Activated CD8-positive, alpha-beta memory T cell treated with anti-CD3 and anti-CD28 coated beads for 36 hours (primary cell): ENCODE data around the gene HDAC4. TPM values are rescaled to one million over a fixed set of nuclear protein-coding genes. Genes with fewer than 3 reads are reported as not detected.

Source experiments
- CTCF ChIA-PET: fragments of 350-600 bp; sonication (Branson Sonifier 250); formaldehyde crosslinking; loops from one replicate; lab custom pipeline; 2021; ENCODE audit warnings: antibody characterized with exemption; lab: Charles Lee
- POLR2A ChIA-PET: fragments of 350-600 bp; sonication (Branson Sonifier 250); formaldehyde crosslinking; loops from one replicate; lab custom pipeline; 2021; ENCODE audit warnings: antibody characterized with exemption; lab: Charles Lee
- total RNA-seq, 2 experiments: library from RNA; stranded (reverse); gene quantifications; one replicate each; pipeline ENCODE4 v1.2.3, GENCODE V29; 2021

HDAC4 gene
- total RNA-seq, 2 experiments from 2014 or later: 19.7 to 23.5 TPM

- CTCF ChIA-PET: no interaction called here
- POLR2A ChIA-PET: no interaction called here
Observed at GRCh38 chr2:239341840-239342239, 59.0 kb downstream of the HDAC4 start.

- CTCF ChIA-PET: no interaction called here
- POLR2A ChIA-PET: no interaction called here
Observed at GRCh38 chr2:239341146-239341732, 59.6 kb downstream of the HDAC4 start.

GRCh38 chr2:239339726-239340601 lies 60.9 kb downstream of the HDAC4 start:
- ChIA-PET CTCF (no interaction called here), POLR2A (no interaction called here)

DNA sequence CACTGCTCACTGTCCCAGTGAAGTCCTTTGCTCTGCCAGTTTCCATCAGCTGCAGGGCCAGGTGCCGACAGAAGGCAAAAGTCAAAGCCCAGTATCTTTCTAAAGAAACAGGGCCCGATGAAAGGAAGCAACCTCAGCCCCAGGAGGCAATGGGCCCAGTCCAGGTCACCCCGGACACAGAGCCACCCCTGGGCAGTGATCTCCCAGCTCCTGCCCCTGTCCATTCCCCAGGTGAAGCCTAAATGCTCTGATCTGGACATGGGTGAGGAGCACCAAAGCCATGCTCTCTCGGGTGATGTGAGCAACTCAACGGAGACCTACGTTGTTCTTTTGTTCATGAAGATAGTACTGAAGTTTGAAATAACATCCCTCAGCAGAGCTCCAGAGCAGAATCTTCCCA lies 61.6 kb downstream of the HDAC4 start:
- POLR2A ChIA-PET: no interaction called here
- CTCF ChIA-PET: interaction anchor here (1.3 kb wide), 1 partner anchor 30 kb away, joined by 3 read pairs; no protein-coding TSS in a partner anchor

GRCh38 chr2:239337877-239338484 lies 62.8 kb downstream of the HDAC4 start:
- CTCF ChIA-PET: interaction anchor here (1.3 kb wide), 1 partner anchor 32 kb away, joined by 3 read pairs; no protein-coding TSS in a partner anchor
- POLR2A ChIA-PET: no interaction called here

DNA sequence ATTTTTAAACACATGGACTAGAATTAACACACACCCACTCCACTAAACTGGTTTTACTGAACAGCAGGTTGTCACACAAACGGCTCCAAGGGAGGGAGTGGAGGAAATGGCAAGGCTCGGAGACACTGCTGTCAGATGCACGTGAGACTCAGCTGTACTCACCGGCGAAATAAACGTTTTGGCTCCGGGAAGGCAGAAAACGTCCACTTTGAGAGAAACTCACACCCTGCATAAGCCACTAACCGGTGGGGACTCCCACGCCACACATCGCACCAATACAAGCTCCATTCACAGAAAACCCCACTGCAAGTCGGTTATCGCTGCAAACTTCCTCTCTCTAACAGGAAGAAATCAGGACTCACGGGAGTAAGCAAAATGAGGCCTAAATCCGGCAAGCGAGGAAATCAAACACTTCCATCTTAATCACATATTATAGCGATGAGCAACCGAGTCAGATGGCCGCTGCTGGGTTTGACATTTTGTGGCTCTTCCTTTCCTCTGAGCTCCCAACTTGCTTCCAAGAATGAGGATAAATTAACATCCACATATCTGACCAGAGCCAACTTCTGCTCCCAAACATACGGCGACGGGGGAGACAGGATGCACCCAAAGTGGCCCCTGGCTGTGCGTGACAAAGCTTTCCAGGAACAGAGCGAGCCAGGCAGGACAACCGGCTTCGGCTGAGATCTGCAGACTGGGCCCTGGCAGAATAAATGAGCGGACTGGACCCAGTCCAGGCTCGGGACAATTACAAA lies 63.5 kb downstream of the HDAC4 start:
- ChIA-PET POLR2A (no interaction called here), CTCF (no interaction called here)

- CTCF ChIA-PET: no interaction called here
- POLR2A ChIA-PET: no interaction called here
Observed at GRCh38 chr2:239331560-239331959, 69.3 kb downstream of the HDAC4 start.

- POLR2A ChIA-PET: no interaction called here
- CTCF ChIA-PET: no interaction called here
Observed at GRCh38 chr2:239330836-239331235, 70.0 kb downstream of the HDAC4 start.

DNA sequence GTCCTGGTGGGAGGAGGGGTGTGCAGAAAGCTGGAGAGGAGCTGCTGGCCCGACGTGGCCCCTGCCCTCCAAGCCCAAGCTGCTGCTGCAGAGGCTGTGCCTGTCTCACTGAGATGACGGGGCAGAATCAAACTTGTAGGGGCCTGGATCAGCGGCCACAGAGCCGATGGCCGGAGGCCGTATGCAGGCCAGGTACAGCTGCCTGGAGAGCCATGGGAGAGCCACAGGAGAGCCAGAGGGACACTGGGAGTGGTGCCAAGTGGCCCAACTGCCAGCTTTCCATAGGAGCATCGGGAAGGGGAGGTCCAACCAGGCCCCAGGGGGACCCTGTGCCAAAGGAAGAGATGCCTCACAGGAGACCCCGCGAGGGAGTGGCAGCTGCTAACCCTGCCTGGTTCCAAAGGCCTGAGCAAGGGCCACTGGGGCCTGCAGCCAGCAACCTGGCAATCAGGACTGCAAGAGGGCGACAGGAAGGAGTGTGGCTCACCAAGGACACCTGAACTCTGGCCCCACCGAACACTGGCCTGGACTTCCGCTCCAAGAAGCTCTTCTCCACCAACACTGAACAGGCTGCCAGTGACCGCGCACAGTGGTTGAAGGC lies 70.7 kb downstream of the HDAC4 start:
- CTCF ChIA-PET: no interaction called here
- POLR2A ChIA-PET: no interaction called here

- CTCF ChIA-PET: no interaction called here
- POLR2A ChIA-PET: no interaction called here
Observed at GRCh38 chr2:239329284-239329971, 71.4 kb downstream of the HDAC4 start.

DNA sequence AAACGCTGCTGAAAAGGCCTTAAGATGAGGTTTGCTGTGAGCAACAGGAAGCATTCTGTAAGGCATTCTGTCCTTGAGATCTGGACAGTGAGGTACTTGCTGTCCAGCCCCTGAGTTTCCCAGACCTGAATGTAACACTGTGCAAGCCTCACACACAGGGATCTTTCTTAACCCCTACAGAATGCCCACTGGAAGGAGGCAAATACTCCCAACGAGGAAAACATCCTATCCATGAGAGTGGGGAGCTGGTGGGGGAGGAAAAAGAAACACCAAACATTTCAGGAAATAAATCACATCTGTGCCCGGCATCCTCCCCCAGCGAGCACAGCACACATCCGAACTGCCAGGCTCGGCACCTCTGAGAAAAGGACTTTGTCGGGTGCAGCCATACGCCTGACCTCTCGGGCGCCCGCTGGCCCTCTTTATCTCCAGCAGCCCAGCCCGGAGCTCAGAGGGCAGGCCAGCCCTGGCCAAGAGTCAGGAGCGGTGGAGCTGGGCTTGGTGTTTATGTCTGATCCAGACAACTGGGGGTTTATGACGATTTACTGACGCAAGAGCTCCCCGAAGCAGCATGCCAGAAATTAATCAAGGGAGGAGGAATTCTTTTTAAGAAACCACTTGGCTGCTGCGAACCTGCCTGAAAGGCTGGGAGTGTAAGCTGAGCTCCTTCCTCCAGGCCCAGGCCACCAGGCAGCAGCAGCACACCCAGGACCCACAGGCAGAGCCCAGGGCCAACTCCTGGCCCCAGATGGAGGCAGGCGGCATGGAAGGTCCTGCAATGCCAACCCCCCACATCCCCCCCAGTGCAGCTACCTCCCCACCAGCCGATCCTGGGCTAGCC lies 72.2 kb downstream of the HDAC4 start:
- CTCF ChIA-PET: no interaction called here
- POLR2A ChIA-PET: no interaction called here

GRCh38 chr2:239327536-239328350 lies 73.1 kb downstream of the HDAC4 start:
- CTCF ChIA-PET: no interaction called here
- POLR2A ChIA-PET: no interaction called here

DNA sequence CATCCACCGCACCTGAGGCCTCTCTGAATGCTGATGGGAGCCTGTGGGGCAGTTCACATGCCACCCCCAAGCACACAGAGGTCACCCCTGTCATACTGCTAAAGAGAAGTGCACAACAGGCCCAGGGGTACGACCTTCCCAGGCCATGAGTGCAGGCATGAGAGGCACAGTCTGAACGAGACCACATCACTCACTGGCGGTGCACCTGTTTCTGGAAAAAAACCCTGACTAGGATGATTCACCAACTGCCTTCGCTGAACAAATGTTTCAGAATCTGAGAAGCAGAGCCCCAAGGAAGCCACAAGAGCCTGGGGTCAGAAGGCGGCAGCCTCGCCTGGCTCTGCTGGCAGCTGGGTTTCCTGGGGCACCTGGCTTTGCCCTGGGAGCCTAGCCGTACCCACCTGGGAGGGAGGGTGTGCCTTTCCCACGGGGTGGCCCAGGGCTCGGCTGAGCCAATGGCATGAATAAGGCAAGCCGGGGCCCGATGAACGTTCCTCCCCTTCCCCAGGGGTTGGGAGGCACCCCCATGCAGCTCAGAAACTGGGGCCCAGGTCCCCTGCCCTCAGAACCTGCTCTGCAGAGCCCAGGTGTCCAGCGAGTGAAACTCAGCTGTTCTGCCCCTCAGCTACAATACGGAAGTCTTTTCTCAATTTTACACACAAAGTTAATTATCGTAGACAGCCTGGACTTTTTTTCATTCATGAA lies 73.8 kb downstream of the HDAC4 start:
- ChIA-PET POLR2A (no interaction called here), CTCF (no interaction called here)

GRCh38 chr2:239324456-239324855 lies 76.4 kb downstream of the HDAC4 start:
- ChIA-PET POLR2A (no interaction called here), CTCF (no interaction called here)

DNA sequence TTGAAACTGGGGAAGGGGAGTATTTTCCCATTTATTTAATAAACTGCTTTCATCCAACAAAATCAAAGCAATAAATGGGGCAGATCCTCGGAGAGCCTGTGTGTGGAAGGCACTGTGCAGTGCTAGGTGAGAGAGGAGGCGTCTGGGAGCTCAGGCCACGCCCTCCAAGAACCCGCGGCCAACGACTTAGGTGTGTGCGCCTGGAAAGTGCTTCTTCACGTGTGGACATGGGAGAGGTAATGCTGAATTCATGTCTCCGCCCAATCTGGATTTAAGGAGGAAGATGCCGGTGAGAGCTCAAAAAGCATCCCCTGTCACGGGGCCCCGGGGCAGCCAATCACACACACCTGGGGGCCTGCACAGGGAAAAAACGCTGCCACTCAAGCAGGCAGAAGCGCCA lies 77.4 kb downstream of the HDAC4 start:
- ChIA-PET CTCF (no interaction called here), POLR2A (no interaction called here)

DNA sequence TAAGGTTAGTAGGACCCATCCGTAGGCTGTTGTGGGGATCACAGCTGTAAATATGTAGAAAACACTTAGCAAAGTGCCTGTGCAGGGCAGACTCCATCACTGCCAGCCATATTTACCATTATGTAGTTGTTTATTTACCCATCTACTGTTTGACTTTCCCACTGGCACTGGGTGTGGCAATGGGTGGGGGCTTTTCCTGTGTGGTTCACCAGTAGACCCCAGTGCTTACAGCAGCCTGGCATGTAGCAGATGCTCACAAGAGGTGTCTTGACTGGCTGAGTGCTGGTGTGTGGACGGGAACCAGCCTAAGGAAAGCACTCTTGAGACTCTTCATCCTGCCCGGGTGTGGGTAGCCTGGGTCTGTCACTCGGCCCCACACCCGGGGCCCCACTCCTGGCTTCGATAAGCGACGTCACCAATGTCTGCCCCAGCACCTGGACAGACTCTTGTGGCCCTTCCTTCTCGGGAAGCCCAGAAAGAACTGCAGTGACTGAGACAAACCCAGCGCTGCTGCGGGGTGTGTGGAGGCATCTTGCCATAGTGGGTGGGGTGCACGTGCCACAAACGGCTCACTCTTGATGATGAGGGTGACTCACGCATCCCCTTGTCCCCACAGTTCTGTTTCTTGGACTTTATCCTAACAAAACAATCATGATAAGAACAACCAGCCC lies 78.3 kb downstream of the HDAC4 start:
- ChIA-PET POLR2A (no interaction called here), CTCF (no interaction called here)
